Fibroblast of lung (primary cell): Measurements from ENCODE around the gene S100A1.

ENCODE experiments used
- CTCF ChIP-seq, 2 donors: IDR thresholded peaks in 1 of 2; conservative IDR thresholded peaks in 1 of 2; 1 replicate in 1 of 2; 2 replicates in 1 of 2; pipeline ENCODE4 v1.5.1; 2011 to 2012; ENCODE audit warnings: low read length in 2 of 2, control low read depth in 1 of 2, inconsistent platforms in 1 of 2, low read depth in 1 of 2, mild to moderate bottlenecking in 1 of 2
- EZH2 ChIP-seq: IDR thresholded peaks from 2 replicates; pipeline ENCODE4 v1.5.1; 2012; ENCODE audit warnings: low read length, control low read depth, mild to moderate bottlenecking; ENCODE audit errors: missing control alignments

GRCh38 chr1:153615406-153615805 is 12.8 kb upstream of the S100A1 start:
- TF ChIP-seq CTCF (conservative IDR thresholded peaks at IDR 0.05 in 1 of 2, IDR thresholded peaks at IDR 0.05 in 1 of 2; ENCODE audit: low read depth in 1 of 2, low read length in 2 of 2) = no peak
- TF ChIP-seq EZH2 = no peak
